CD4-positive, CD25-positive, alpha-beta regulatory T cell (primary cell): ENCODE data around the gene HLA-DQB1. TPM values are rescaled to one million over a fixed set of nuclear protein-coding genes. Genes with fewer than 3 reads are reported as not detected.
"Not testable (repeated sequence)": the region's sequence is repeated elsewhere in the genome, so short reads cannot be mapped to it uniquely, and the experiment has no call there.

ENCODE experiments used
- ATAC-seq, 2 donors: fragments of 150-1000 bp; cut with Tn5 transposase; one replicate each; pipeline ENCODE4 v1.10.0; 2021; ENCODE audit warnings: low read depth in 2 of 2, moderate number of reproducible peaks in 2 of 2, moderate library complexity in 1 of 2
- DNase-seq, 3 donors: peaks; one replicate each; pipeline versions ENCODE4 v3.0.0 to v3.0.0-alpha.2; 2012 to 2022; ENCODE audit warnings: mixed read lengths in 1 of 3
- H3K27ac ChIP-seq: one replicate; pipeline ENCODE4 v1.7.0; 2013; ENCODE audit warnings: mild to moderate bottlenecking, low read length; ENCODE audit not compliant: insufficient read depth, poor library complexity, severe bottlenecking
- H3K27me3 ChIP-seq: one replicate; pipeline ENCODE4 v1.7.0; 2013; ENCODE audit warnings: low read length; ENCODE audit not compliant: control insufficient read depth, insufficient read depth
- H3K36me3 ChIP-seq: one replicate; pipeline ENCODE4 v1.7.0; 2013; ENCODE audit warnings: mild to moderate bottlenecking, low read length, moderate library complexity; ENCODE audit not compliant: control insufficient read depth, insufficient read depth
- H3K4me1 ChIP-seq: 2 replicates; pipeline ENCODE4 v1.7.0; 2013; ENCODE audit warnings: mild to moderate bottlenecking, low read length; ENCODE audit not compliant: insufficient read depth, control insufficient read depth, poor library complexity, severe bottlenecking
- H3K4me3 ChIP-seq: one replicate; pipeline ENCODE4 v1.7.0; 2013; ENCODE audit warnings: low read depth, mild to moderate bottlenecking, low read length, moderate library complexity
- H3K9me3 ChIP-seq, 2 experiments: 1 replicate in 1 of 2; 2 replicates in 1 of 2; pipeline ENCODE4 v1.7.0; 2013; ENCODE audit warnings: low read length in 2 of 2, mild to moderate bottlenecking in 1 of 2, moderate library complexity in 1 of 2; ENCODE audit not compliant: control insufficient read depth in 2 of 2
- H3K27ac Mint-ChIP-seq, 3 donors: one replicate each; pipeline ENCODE4 v1.8.0; 2020 to 2022; ENCODE audit warnings: mild to moderate bottlenecking in 3 of 3, mixed read lengths in 3 of 3, moderate library complexity in 2 of 3
- H3K27me3 Mint-ChIP-seq: one replicate; pipeline ENCODE4 v1.8.0; 2022; ENCODE audit warnings: mild to moderate bottlenecking, mixed read lengths
- H3K36me3 Mint-ChIP-seq: one replicate; pipeline ENCODE4 v1.8.0; 2020; ENCODE audit warnings: mixed read lengths
- H3K4me1 Mint-ChIP-seq, 4 donors: one replicate each; pipeline ENCODE4 v1.8.0; 2020 to 2022; ENCODE audit warnings: mixed read lengths in 4 of 4, mild to moderate bottlenecking in 1 of 4
- H3K4me3 Mint-ChIP-seq, 4 donors: one replicate each; pipeline ENCODE4 v1.8.0; 2020 to 2022; ENCODE audit warnings: mild to moderate bottlenecking in 4 of 4, mixed read lengths in 4 of 4, moderate library complexity in 3 of 4
- H3K9me3 Mint-ChIP-seq, 7 donors: one replicate each; pipeline ENCODE4 v1.8.0; 2020 to 2022; ENCODE audit warnings: mixed read lengths in 7 of 7, mild to moderate bottlenecking in 3 of 7, moderate library complexity in 2 of 7
- polyA plus RNA-seq, 4 donors: library from polyadenylated mRNA; unstranded; fragments of 300-500 nt; fragmentation: Illumina TruSeq; gene quantifications; one replicate each; pipeline ENCODE4 v1.2.3, GENCODE V29; 2021
- total RNA-seq: library from RNA; stranded (reverse); gene quantifications from one replicate; pipeline ENCODE4 v1.2.3, GENCODE V29; 2022

The HLA-DQB1 gene
- total and polyA plus RNA-seq, 5 donors from 2014 or later: 6.1 to 234 (median 142) TPM

GRCh38 chr6:32692019-32692418, 25.6 kb upstream of the HLA-DQB1 start:
- peaks cover 4 to 20% (median 15%) of the 10 kb centered on the region in 4 donors for H3K4me1 Mint-ChIP-seq
- Histone ChIP-seq H3K4me1 (no peaks in the 10 kb centered on the region), H3K36me3 (no peaks in the 10 kb centered on the region), H3K4me3 (no peak overlapping the region), H3K27me3 (peaks cover 9% of the 10 kb centered on the region), H3K27ac (no peak overlapping the region), H3K9me3 (no peaks in the 10 kb centered on the region)
- no peak overlapping the region for H3K27ac Mint-ChIP-seq
- H3K9me3 Mint-ChIP-seq: peaks cover 0 to 2% (median 0%) of the 10 kb centered on the region in 7 donors
- H3K4me3 Mint-ChIP-seq: no peak overlapping the region
- DNase-seq: peak; percentile 57 to 82 (median 59)
- peak in 1 of 2 donors; percentile 52 for ATAC-seq
- H3K36me3 Mint-ChIP-seq: no peaks in the 10 kb centered on the region
- peaks cover 46% of the 10 kb centered on the region for H3K27me3 Mint-ChIP-seq

- H3K27ac Mint-ChIP-seq: peak overlapping the region in 2 of 3 donors; percentile 1 to 66
- H3K4me3 Mint-ChIP-seq: peak overlapping the region in 1 of 4 donors; percentile 47
- ATAC-seq (no peak), DNase-seq (peak in 1 of 3 donors; percentile 29)
- Histone ChIP-seq H3K9me3 (no peaks in the 10 kb centered on the region), H3K4me3 (no peak overlapping the region), H3K27me3 (peaks cover 1% of the 10 kb centered on the region), H3K4me1 (peaks cover 17% of the 10 kb centered on the region), H3K36me3 (no peaks in the 10 kb centered on the region), H3K27ac (no peak overlapping the region)
- no peaks in the 10 kb centered on the region for H3K9me3 Mint-ChIP-seq
- H3K36me3 Mint-ChIP-seq: no peaks in the 10 kb centered on the region
- peaks cover 37% of the 10 kb centered on the region for H3K27me3 Mint-ChIP-seq
- H3K4me1 Mint-ChIP-seq: peaks cover 18 to 33% (median 30%) of the 10 kb centered on the region in 4 donors
These were observed 23.4 kb upstream of the HLA-DQB1 start for GRCh38 chr6:32689531-32690501.

- H3K27ac Mint-ChIP-seq: peak overlapping the region; percentile 65 to 87 (median 67)
- peaks cover 0 to 3% (median 0%) of the 10 kb centered on the region in 7 donors for H3K9me3 Mint-ChIP-seq
- DNase-seq (peak; percentile 56 to 92 (median 85)), ATAC-seq (peak; percentile 95)
- Histone ChIP-seq H3K27ac (peak overlapping the region; percentile 79), H3K27me3 (no peaks in the 10 kb centered on the region), H3K9me3 (no peaks in the 10 kb centered on the region), H3K4me1 (peaks cover 17% of the 10 kb centered on the region), H3K36me3 (no peaks in the 10 kb centered on the region), H3K4me3 (peak overlapping the region; percentile 60)
- peaks cover 16% of the 10 kb centered on the region for H3K27me3 Mint-ChIP-seq
- H3K36me3 Mint-ChIP-seq: no peaks in the 10 kb centered on the region
- peaks cover 24 to 39% (median 28%) of the 10 kb centered on the region in 4 donors for H3K4me1 Mint-ChIP-seq
- peak overlapping the region; percentile 59 to 92 (median 66) for H3K4me3 Mint-ChIP-seq
These were observed 19.1 kb upstream of the HLA-DQB1 start for GRCh38 chr6:32685603-32686002.

GRCh38 chr6:32684246-32684645, 17.8 kb upstream of the HLA-DQB1 start:
- DNase-seq (no peak), ATAC-seq (no peak)
- Mint-ChIP-seq H3K4me1 (peaks cover 16 to 40% (median 19%) of the 10 kb centered on the region in 4 donors), H3K36me3 (no peaks in the 10 kb centered on the region), H3K27me3 (peaks cover 16% of the 10 kb centered on the region), H3K4me3 (peak overlapping the region in 2 of 4 donors; percentile 7 to 42), H3K27ac (peak overlapping the region in 2 of 3 donors; percentile 65 to 67), H3K9me3 (peaks cover 0 to 5% (median 0%) of the 10 kb centered on the region in 7 donors)
- peaks cover 17% of the 10 kb centered on the region for H3K4me1 ChIP-seq
- no peak overlapping the region for H3K4me3 ChIP-seq
- H3K27ac ChIP-seq: no peak overlapping the region
- H3K36me3 ChIP-seq: no peaks in the 10 kb centered on the region
- H3K9me3 ChIP-seq: no peaks in the 10 kb centered on the region
- H3K27me3 ChIP-seq: no peaks in the 10 kb centered on the region

GRCh38 chr6:32680055-32680454, 13.6 kb upstream of the HLA-DQB1 start:
- Mint-ChIP-seq H3K9me3 (peaks cover 0 to 13% (median 2%) of the 10 kb centered on the region in 7 donors), H3K36me3 (no peaks in the 10 kb centered on the region), H3K4me1 (peaks cover 6 to 19% (median 10%) of the 10 kb centered on the region in 4 donors), H3K27ac (no peak overlapping the region), H3K4me3 (no peak overlapping the region), H3K27me3 (peaks cover 9% of the 10 kb centered on the region)
- Histone ChIP-seq H3K4me1 (peaks cover under 1% of the 10 kb centered on the region), H3K9me3 (no peaks in the 10 kb centered on the region), H3K27me3 (no peaks in the 10 kb centered on the region), H3K27ac (no peak overlapping the region), H3K4me3 (no peak overlapping the region), H3K36me3 (no peaks in the 10 kb centered on the region)
- no peak for ATAC-seq
- no peak for DNase-seq

GRCh38 chr6:32679492-32679891, 13.0 kb upstream of the HLA-DQB1 start:
- no peaks in the 10 kb centered on the region for H3K36me3 ChIP-seq
- H3K27ac Mint-ChIP-seq: no peak overlapping the region
- H3K4me1 ChIP-seq: no peaks in the 10 kb centered on the region
- no peaks in the 10 kb centered on the region for H3K9me3 ChIP-seq
- no peaks in the 10 kb centered on the region for H3K27me3 ChIP-seq
- H3K4me3 ChIP-seq: no peak overlapping the region
- peaks cover 3 to 17% (median 13%) of the 10 kb centered on the region in 4 donors for H3K4me1 Mint-ChIP-seq
- H3K27me3 Mint-ChIP-seq: peaks cover 9% of the 10 kb centered on the region
- peaks cover 0 to 14% (median 2%) of the 10 kb centered on the region in 7 donors for H3K9me3 Mint-ChIP-seq
- H3K36me3 Mint-ChIP-seq: no peaks in the 10 kb centered on the region
- H3K4me3 Mint-ChIP-seq: no peak overlapping the region
- DNase-seq (no peak), ATAC-seq (no peak)
- no peak overlapping the region for H3K27ac ChIP-seq

- Mint-ChIP-seq H3K9me3 (peaks cover 0 to 15% (median 2%) of the 10 kb centered on the region in 7 donors), H3K4me1 (peaks cover 2 to 18% (median 6%) of the 10 kb centered on the region in 4 donors)
- not testable (repeated sequence) for ATAC-seq, H3K4me1 ChIP-seq, H3K36me3 ChIP-seq, DNase-seq, H3K27ac Mint-ChIP-seq, H3K36me3 Mint-ChIP-seq, H3K27ac ChIP-seq, H3K4me3 Mint-ChIP-seq, H3K9me3 ChIP-seq, H3K4me3 ChIP-seq, H3K27me3 ChIP-seq, H3K27me3 Mint-ChIP-seq
These were observed 7.7 kb upstream of the HLA-DQB1 start for GRCh38 chr6:32674123-32674522.
